ENCODE results near the gene CNOT4. TPM values are rescaled to one million over a fixed set of nuclear protein-coding genes. Genes with fewer than 3 reads are reported as not detected.

CNOT4 gene
- total RNA-seq, 1 experiment from 2014 or later: 14.6 TPM

- TF ChIP-seq, protein P1, sequence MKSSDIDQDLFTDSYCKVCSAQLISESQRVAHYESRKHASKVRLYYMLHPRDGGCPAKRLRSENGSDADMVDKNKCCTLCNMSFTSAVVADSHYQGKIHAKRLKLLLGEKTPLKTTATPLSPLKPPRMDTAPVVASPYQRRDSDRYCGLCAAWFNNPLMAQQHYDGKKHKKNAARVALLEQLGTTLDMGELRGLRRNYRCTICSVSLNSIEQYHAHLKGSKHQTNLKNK (CRISPR knock-in tag; IDR thresholded peaks at IDR 0.05): no peak
- no peak for TF ChIP-seq ZNF423 (CRISPR knock-in tag; IDR thresholded peaks at IDR 0.05)
- no peak for TF ChIP-seq FOXK1 (CRISPR knock-in tag; IDR thresholded peaks at IDR 0.05)
- no peak for TF ChIP-seq ZSCAN18 (CRISPR knock-in tag; IDR thresholded peaks at IDR 0.05)
- TF ChIP-seq HMGA2 (CRISPR knock-in tag; IDR thresholded peaks at IDR 0.05): no peak
- no peak for TF ChIP-seq ZNF396 (CRISPR knock-in tag; IDR thresholded peaks at IDR 0.05; ENCODE audit: borderline replicate concordance)
- no peak for TF ChIP-seq MAX (CRISPR knock-in tag; IDR thresholded peaks at IDR 0.05)
- no peak for TF ChIP-seq SOX15 (CRISPR knock-in tag; IDR thresholded peaks at IDR 0.05)
- TF ChIP-seq USF2 (CRISPR knock-in tag; IDR thresholded peaks at IDR 0.05): no peak
- no peak for TF ChIP-seq RORB (CRISPR knock-in tag; IDR thresholded peaks at IDR 0.05)
- TF ChIP-seq ZNF671 (CRISPR knock-in tag; IDR thresholded peaks at IDR 0.05): no peak
- TF ChIP-seq, protein P2, sequence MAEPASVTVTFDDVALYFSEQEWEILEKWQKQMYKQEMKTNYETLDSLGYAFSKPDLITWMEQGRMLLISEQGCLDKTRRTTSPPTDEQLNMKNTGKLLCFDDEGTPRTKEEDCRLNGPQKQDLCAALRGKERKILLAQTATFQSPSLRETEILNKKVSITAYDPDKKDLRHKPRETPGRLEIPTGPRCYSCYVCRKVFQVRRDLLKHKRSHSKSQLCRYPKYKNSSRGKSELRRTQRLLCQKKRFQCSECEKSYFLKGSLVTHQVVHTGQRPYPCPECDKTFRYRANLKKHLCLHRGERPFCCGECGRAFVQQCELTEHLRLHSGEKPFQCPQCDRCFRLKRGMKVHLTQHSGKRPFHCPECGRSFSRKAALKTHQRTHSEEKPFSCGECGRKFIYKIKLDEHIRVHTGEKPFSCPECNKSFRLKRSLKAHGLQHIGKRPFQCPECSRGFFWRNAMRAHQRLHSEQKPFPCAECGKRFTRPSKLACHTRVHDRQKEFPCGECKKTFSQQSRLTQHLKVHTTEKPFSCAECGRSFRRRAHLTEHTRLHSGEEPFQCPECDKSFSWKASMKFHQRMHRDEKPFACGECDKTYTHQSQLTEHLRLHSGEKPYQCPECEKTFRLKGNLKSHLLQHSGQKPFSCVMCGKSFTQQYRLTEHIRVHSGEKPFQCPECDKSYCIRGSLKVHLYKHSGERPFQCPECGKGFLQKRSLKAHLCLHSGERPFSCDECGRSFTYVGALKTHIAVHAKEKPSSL (CRISPR knock-in tag; conservative IDR thresholded peaks at IDR 0.05): no peak
- TF ChIP-seq HMGXB4 (CRISPR knock-in tag; IDR thresholded peaks at IDR 0.05): no peak
Observed at GRCh38 chr7:135514856-135515255, 5.0 kb upstream of the CNOT4 start (continued).

- DNase-seq (ENCODE audit: low spot score): no peak
- no peak for ATAC-seq
- Mint-ChIP-seq H3K9me3 (no peaks in the 10 kb centered on the region), H3K36me3 (no peaks in the 10 kb centered on the region), H3K4me1 (peaks cover under 1% of the 10 kb centered on the region), H3K4me3 (no peak overlapping the region), H3K27me3 (ENCODE audit: low read depth) (no peaks in the 10 kb centered on the region), H3K27ac (no peak overlapping the region)
- ChIA-PET CTCF (no interaction called here), POLR2A (no interaction called here)
- TF ChIP-seq, protein P3, sequence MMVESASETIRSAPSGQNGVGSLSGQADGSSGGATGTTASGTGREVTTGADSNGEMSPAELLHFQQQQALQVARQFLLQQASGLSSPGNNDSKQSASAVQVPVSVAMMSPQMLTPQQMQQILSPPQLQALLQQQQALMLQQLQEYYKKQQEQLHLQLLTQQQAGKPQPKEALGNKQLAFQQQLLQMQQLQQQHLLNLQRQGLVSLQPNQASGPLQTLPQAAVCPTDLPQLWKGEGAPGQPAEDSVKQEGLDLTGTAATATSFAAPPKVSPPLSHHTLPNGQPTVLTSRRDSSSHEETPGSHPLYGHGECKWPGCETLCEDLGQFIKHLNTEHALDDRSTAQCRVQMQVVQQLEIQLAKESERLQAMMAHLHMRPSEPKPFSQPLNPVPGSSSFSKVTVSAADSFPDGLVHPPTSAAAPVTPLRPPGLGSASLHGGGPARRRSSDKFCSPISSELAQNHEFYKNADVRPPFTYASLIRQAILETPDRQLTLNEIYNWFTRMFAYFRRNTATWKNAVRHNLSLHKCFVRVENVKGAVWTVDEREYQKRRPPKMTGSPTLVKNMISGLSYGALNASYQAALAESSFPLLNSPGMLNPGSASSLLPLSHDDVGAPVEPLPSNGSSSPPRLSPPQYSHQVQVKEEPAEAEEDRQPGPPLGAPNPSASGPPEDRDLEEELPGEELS (CRISPR knock-in tag; IDR thresholded peaks at IDR 0.05): no peak
- peak; percentile 69 for TF ChIP-seq CTCF (IDR thresholded peaks at IDR 0.05)
Observed at GRCh38 chr7:135512135-135512887, 2.4 kb upstream of the CNOT4 start.

Data from WTC11 (cell line).